Right hindlimb (tissue), 1 donor: Measurements from ENCODE around the gene CHST1.

Experiments used
- DNase-seq: peaks from one replicate; pipeline ENCODE4 v3.0.0-alpha.2; 2018

Gene CHST1

GRCh38 chr11:45674481-45675190 lies 9.2 kb upstream of the CHST1 start:
- no peak for DNase-seq

- no peak for DNase-seq
These were observed 8.0 kb upstream of the CHST1 start for GRCh38 chr11:45673441-45673840.

DNA sequence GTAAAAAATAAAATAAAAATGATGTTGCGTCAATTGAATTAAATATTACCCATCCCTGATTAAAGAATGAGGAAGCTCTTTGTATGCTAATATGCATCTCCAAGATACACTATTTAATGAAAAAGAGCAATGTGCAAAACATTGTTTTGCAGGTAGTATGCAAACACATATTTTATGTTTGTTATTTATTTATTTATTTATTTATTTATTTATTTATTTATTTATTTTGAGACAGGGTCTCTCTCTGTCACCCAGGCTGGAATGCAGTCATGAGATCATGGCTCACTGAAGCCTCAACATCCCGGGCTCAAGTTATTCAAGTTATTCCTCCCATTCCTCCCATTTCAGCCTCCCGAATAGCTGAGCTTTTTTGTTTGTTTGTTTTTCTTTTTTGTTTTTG lies 7.2 kb upstream of the CHST1 start:
- DNase-seq, result no peak

DNA sequence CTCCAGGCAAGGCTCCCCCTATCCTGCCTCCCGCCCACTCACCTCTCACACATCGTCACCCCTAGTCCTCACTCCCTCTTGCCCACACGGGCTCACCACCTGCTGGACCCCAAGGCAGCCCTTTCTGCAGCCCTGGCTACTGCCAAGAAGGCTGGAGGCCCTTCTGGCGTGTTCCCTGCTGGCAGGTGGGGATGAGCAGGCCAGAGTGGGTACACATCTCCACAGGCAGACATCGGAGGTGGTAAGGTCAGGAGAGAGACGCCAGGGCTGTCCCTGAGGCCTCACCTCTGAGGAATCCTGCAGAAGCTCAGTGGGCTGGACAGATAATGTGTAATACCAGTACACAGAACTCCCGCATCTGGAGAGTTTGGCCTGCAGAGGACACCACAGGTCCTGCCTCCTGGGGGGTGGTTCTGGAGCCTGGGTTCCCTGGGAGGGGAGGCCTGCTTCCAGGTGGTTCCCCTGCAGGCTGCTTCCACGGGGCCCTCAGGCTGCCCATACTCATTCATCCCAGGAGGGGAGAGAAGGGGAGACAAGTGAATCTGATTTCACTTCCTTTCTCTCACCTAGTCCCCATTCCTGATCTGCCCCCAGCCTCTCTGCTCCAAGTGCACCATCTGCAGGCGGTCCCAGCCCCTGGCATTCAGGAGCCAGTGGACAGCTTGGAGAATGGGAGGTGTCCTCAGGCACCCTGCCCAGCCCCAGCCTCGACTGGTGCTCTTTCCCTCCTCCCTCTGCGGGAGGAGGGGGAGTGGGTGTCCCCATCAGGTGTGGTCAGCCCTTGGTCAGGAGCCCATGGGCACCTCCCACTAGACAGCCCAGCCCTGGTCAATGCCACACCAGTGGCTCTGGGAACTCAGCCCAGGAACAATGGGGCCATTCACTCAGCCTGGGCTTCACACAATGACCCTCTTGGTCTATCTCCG lies 6.1 kb upstream of the CHST1 start:
- no peak for DNase-seq

GRCh38 chr11:45670386-45671135 lies 5.1 kb upstream of the CHST1 start:
- no peak for DNase-seq

DNA sequence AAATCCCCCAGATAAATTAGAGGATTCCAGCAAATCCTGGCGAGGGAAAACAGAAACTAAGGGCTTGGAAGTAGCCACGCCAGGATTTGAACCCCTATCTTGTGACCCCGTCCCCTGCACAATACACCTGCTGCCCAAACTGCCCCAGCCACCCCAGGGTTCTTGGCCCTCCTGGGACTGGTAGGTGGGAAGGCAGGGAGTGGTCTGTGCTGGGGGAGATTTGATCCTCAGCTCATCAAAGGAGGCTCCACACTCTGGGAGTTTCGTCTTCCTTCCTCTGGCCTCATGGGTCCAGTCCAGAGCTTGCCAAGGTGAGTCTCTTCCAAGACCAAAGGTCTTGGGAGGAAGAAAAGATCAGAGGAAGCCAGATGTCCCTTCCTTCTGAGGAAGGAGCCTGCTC lies 4.5 kb upstream of the CHST1 start:
- DNase-seq, result no peak

DNA sequence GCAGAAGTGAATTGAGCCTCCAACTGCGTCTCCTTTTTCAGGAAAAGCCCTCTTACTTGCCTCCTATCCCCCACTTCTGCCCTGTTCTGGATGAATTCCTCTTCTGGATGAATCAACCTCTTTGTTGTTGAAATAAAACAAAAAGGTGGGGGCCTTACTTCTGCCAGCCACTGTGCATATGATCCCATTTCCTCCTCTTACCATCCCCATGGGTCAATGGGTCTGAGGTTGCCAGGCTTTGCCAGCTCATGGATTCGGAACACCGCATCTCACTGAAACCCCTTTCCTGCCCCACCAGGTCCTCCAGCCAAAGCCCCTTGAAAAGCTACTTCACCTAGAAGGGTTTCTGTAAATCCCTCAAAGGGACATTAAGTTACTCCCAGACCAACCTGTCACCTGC lies 3.7 kb upstream of the CHST1 start:
- no peak for DNase-seq

GRCh38 chr11:45667929-45668680 lies 2.7 kb upstream of the CHST1 start:
- DNase-seq, result no peak

GRCh38 chr11:45666648-45667642 lies 1.5 kb upstream of the CHST1 start:
- no peak for DNase-seq

GRCh38 chr11:45665933-45666647 lies 668 bp upstream of the CHST1 start:
- no peak for DNase-seq

DNA sequence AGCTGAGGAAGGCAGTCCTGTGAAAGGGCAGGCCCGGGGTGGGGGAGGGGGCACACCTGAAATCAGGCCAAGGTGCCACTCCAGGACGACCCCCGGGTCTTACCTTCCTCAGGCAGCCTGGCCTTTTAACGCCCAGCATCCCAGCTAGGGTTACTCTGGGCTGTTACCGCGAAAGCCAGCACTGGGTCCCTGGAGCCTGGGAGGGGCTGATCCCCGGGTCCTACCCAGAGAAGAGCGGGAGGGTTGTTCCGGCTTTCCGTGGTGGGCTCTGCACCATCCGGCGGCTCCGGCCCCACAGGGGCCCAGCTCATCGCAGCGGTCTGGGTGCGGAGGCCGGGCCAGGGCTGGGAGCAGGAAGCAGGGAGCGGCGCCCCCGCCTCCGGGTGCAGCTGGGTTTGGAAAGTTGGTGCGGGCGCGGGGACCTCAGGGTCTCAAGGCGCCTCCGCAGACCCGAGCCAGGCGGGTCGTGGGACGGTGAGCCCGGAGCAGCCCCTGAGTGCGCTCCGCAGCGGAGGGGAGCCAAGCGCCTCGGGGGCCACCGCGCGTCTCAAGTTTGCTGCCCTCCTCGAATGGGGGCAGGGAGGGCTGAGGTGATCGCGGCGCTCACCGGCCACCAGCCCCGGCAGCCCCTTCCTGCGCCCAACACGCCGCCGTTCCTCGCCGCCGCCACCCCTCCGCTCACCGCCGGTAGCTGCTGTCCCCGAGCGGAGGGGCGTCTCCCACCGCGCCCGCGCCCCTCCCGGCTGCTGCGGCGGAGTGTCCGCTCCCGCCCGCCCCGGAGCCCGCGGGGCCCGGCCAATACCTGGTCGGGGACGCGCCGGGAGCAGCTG lies 831 bp downstream of the CHST1 start:
- DNase-seq, result no peak

- no peak for DNase-seq
These were observed 1.7 kb downstream of the CHST1 start for GRCh38 chr11:45663486-45664375.

GRCh38 chr11:45662665-45663485 lies 2.5 kb downstream of the CHST1 start:
- DNase-seq, result peak; percentile 80

DNA sequence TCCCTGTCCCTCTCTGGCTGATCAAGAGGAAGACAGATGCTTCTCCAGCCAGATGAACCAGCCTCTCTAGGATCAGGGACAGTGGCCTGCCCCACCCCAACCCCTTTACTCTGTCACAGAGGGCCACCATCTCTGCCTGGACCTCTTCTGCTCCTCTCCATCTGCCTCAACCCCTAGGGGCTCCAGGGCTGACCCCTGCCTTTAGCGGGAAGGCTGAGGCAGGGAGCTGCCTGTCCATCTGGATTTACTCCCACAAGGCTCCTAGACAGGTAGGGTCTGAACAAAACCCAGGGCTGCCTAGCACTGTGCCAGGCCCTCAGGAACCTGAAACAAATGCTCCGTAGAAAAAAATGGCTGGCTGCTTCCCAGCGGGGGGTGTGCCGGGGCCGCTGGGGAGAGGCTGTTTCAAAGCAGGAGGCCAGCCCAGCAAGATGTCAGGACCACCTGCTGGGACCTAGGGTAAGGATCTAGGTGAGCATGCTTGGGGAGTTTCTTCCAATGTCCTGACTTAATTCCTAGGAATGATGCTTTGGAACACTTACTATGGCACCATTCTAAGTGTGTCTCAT lies 3.2 kb downstream of the CHST1 start:
- no peak for DNase-seq

GRCh38 chr11:45661439-45662055 lies 3.9 kb downstream of the CHST1 start:
- DNase-seq, result no peak

- no peak for DNase-seq
These were observed 4.5 kb downstream of the CHST1 start for GRCh38 chr11:45660729-45661438.
